NCI-H146 treated with DMSO at 0.1 percent for 48 hours (cell line): Measurements from ENCODE around the gene TSHZ3.

Experiments
- DNase-seq: peaks from one replicate; lab custom pipeline; 2025; ENCODE audit not compliant: unreplicated experiment; lab: John Stamatoyannopoulos, UW

The TSHZ3 gene

DNA sequence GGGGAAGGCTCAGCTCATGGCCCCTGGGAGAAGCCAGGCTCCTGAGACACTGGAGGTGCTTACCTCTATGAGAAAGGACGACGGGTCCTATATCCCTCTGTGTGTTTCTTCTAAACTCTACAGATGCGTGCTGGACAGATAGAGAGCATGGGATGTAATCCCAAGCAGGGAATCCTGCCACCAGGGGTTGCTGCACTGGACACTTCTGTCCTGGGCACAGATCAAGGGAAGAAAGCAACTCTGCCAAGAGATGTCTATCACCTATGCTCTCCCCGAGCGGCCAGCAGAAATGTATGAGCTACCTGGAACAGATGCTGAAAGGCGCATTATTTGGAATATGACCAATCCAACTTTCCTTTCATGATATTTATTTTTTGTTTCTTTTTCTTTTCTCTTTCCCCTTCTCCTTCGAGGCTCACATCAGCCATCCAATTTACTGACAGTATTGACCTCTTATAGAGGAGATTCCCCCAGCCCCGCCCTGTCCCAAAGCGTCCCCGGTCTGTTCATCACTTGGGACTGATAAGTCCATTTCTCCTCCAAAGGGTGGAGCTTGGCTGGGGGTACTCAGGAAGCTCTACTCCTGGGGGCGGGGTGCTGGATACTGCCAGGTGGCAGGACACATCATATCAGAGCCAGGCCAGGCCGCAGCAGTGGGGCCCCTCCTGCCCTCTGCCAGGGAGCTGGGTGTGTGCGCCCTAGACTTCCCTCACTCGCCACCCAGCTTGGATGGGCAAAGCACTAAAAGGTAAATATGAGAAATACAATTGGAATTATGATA, 34.2 kb downstream of the TSHZ3 start:
- no peak for DNase-seq

DNA sequence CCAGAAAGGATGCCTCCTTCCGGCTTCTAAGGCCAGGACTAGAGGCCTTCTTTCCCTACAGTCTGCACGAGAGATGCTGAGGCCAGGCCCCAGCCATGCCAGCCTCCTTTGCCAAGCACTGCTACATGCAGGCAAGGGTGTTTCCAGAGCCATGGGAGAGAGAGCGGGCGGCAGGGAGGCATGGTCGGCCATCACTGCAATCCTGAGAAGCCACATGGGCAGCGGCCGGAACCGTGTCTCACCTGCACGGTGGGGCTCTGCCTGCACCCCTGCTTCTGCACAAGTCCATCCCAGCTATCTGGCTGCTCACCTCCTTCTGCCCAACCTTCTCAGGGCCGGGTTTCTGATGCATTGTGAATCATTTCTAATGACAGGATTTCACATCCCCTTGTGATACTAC, 35.1 kb downstream of the TSHZ3 start:
- no peak for DNase-seq

DNA sequence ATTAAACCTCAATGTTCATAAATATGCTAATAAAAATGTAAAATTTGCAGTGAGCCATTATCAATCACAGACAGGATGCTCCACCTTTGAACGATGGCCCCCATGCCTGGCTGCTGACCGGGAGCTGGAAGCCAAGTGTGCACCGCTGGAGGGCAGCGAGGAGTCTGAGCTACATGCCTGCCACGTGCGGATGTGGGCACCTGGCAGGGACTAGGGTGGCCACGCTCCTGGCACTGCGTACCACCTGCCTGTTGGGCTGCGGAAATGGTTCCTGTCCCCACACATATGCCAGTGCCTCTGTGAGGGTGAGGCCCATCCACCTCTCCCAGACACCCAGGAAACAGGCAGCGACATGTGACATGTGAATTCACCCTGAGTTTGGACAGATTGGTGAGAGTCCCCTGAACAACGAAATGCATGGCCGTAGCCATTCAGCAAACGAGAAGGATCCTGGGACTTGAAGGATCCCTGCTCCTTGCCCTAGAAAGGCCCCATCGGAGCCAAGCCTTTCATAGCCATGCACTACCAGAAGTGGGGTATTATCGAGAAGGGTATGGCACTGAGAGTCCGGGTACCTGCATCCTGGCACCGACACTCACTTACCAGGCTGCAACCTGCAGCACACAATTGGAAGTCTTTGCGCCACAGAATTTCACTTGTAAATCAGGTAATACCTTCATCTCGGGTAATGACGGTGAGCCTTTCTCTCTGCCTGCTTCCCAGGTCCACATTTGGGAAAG, 35.8 kb downstream of the TSHZ3 start:
- no peak for DNase-seq

DNA sequence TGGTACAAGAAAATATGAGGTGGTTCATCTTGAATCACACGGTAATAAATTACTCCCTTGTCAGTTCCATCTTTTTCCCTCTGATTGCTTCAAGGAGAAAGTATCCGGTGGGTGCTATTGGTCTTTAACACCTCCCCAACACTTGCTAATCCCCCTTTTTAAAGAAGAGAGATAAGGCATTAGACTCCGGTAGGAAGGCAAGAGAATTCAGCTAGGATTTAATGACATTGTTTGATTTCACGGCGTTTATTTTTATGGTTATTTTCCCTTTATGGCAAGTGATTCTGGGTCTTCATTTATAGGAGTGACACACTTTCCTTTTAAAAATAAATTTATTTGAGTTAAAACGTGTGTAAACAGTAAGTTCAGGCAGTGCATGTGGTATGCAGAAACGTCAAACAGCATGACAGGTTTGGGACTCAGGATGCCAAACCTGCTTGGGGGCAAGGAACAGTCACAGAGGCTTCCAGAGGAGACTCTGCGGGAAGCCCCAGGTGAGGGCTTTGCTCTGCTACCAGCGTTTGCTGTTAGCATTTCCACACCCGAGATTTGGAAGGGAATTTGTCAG, 36.5 kb downstream of the TSHZ3 start:
- no peak for DNase-seq

DNA sequence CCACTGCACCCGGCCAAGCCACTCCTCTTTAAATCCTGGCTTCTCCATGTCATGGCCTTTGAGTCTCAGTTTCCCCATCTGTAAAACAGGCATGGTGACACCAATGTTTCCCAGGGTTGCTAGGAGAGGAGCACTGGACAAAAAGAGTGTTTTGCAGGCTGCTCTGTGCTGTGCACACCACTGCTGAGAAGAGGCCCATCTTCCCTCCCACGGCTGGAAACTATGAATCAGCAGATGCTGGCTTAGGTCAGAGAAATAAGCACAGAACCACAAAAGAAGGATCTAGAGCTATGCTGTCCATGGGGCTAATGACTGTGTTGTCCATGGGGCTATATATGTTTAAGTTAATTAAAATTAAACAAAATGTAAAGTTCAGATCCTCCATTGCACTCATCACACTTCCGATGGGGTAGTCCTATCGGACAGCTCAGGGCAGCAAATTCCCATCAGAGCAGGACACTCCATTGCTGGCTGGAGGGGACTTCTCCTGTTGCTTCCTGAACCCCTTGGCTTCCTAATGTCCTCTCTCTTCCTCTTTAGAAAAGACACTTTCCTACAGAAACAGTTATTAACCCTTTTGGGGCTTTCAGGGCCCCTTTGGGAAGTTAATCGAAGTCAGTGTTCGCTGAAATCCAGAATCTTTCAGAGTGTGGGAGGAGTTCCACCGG, 37.1 kb downstream of the TSHZ3 start:
- DNase-seq: no peak

DNA sequence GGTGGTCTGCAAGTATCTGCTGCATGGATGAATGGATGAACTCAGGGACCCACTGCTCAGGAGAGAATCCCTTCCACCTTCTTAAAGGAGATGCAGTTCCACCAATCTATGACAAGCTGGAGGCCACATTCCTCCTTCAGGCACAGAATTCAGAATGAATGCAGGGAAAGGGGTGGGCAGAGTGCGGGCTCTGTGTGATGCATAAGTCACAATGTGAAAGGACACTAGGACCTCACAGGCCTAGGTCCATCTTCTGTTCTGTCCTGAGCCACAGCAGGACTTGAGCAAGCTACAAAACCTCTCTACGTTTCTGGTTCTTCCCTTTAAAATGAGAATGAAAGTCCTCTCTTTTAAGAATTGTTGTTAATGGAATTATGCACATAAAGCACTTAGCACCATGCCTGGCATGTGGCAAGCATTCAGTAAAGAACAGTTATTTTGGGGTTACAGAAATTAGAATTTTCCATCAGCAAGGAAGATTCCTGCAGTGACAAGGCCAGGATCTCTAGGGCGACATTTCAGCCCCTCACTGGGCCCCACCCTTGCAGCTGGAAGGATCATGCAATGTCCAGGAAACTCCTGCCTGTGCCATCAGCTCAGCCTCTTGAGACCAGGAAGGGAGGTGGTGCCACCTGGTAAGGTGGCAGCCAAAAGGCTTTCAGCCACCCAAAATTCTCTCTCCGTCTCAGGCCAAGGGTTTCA, 38.7 kb downstream of the TSHZ3 start:
- no peak for DNase-seq

DNA sequence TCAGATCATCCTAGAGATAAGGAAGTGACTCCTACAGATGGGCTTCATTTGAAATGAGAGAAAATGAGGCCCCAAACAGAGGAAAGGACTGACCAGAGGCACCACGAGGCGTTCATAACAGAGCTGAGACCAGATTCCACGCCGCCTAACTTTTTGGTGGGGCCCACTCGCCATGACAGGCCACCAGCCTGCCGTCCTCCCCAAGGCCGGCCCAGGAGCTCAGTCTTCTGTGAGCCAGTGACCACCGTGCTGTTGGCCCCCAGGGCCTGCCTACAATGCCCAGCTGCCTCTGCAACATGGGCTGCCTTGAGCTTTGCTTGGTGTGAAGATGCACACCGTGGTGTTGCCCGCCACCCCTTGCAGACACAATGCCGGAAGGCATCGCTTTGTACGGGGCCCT, 40.5 kb downstream of the TSHZ3 start:
- DNase-seq: no peak

DNA sequence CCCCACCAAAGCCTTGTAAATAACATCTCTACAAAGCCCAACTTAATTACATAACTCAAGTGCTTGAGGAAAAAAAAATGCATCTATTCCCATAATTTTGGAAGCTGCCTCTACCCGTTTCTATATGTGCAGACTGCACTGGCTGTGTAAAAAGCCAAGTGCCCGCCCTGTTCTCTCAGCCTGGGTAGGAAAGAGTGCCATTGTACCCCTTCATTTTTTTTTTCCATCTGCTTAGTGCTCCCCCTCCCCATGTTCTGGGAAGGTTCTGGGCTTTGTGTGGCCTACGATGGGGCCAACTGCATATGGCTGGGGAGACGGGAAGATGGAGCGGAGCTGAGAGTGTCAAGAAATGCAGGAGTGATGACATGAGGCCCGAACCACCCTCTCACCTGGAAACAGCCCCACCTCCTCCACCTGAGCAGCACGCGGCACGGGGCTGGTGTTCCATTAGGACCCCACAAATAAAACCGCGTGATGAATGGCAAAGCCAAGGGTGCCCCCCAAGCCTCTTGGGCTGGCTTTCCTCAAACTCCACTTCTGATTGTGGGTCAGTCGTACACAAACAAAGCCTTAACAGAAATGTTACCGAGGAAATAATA, 42.1 kb downstream of the TSHZ3 start:
- no peak for DNase-seq

DNA sequence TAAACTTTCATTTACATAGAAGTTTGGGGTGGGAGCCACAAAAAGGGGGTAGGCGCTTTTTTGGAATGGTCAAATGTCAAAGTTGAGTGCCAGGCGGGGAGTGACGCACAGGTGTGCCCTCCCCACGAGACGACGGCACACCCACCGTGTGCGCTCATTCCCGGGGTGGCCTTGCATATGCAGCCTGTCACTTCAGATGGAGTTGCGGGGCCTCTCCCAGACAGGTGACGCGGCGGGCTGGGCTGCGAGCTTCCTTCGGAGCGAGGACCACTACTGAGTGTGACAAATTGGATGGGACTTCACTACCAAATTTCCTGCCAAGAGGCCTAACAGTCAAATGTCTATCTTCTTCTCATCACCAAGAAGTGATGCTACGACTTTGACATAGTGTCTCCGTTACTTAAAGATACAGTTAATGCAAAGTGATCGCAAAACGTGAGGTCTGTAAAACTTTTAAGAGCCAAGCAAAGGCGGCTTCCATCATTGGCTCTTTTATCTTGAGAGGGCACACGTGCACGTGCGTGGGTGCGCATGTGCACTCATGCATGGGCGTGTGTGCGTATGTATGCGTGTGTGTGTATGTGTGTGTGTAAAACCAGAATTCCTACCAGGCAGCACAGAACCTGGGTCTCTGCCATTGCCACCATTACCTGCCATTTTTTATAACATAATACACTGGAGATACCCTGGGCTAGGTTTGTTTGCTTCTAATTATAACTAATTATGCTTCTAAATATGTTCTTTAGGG, 43.1 kb downstream of the TSHZ3 start:
- no peak for DNase-seq

DNA sequence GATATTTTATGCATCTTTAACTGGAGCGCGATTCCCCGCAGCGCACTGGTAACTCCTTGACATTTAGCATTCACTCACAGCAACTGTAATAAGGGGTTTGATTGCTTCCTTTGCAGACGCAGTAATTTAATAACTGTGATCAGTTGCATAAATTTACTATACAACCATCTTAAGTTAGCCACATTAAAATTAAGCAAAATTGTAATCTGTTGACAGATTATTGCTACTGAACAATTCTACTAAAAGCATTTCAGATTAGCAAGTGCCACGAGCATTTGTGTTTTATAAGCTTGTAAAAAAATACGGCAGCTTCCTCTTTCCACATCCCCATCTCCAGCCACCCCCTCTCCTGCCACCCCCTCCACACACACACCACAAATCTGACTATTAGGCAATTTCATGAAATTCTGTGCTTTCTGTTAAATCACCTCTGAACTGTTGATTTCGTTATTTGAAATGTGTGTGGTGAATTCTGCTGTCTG, 44.4 kb downstream of the TSHZ3 start:
- DNase-seq: no peak

DNA sequence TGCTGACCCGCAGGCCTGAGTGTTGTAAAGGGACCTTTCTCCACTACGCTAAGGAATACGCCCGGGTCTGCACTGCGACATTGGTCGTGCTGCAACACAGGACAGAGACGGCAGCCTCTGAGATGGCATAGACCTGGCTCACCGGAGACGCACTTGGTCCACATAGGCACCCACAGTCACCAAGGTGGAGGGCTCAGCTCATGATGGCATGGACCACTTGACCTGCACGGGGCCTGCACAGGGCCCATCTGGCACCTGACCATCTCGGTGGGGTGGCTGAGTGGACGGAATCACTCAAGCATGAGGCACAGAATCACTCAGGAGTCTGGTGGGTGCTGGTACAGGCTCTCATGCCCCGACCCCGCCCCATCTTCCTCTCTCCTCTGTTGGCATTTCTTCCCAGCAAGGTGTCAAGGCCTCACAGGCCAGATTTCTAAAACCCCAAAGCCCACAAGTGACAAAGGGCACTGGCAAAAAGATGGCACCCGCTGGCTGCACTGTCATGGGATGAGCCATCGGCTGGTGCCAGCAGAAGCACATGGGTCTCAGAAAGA, 45.9 kb downstream of the TSHZ3 start:
- DNase-seq: no peak

DNA sequence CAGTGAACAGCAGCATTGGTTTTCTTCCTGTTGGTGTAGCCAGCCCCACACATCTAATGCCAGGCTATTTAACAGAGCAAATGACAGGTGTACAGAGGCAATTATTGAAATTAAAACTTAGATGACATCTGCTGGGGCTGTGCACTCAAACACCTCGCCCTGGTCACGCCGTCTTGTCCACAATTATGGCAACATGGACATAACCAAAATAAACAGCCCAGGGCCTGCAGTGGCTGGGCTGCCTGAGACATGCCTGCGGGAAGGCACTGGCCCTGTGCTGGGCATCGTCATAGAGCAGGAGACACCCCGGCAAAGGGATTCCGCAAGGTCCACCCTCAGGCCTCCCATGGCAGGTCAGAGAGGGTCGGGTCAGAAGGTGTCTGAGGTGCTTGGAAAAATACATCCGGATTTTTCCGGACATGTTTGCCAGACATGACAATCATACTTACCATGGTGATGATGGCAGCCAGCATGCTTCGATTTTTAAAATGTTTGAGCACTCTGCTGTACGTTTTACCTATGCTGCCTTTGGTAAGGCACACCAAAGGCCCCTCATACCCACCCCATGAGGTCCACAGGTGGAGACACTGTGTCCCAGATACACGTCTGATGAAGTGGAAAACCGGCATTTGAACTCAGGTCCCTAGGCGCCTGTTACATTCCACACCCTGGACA, 47.8 kb downstream of the TSHZ3 start:
- DNase-seq: no peak

DNA sequence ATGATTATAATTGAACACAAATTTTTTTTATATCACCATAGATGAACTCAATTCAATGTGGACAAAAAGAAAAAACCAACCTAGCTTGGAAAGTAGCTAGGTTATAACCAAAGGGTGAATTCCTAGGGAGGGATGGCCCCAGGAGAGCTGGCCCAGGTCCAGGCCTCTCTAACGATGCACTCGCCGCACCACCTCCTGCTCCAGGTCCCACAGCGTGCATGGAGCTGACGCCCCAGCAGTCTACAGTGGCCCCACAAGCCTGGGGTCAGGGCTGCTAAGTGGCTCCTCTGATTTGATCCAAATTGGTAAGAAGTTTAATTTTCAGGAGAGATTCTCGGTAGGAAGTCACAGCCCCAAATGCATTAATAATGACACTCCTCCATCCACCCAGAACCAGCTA, 48.8 kb downstream of the TSHZ3 start:
- no peak for DNase-seq

DNA sequence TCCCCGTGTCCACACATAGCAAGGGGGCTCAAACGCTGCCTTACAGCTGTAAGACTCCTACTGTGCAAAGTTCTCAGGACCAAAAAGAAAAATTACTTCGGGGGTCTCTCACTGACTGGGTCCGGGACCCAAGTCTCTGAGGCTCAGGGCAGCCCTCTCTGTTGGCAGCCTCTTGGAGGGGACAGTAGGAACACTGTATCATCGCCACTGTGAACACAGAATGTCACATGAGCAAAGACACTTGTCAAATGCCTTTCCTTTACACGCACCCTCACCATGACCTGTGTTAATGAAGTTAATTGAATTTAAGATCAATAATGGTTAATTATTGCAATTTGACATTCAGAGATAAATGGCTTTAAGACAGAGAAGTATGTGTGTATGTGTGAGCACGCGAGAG, 49.6 kb downstream of the TSHZ3 start:
- no peak for DNase-seq

DNA sequence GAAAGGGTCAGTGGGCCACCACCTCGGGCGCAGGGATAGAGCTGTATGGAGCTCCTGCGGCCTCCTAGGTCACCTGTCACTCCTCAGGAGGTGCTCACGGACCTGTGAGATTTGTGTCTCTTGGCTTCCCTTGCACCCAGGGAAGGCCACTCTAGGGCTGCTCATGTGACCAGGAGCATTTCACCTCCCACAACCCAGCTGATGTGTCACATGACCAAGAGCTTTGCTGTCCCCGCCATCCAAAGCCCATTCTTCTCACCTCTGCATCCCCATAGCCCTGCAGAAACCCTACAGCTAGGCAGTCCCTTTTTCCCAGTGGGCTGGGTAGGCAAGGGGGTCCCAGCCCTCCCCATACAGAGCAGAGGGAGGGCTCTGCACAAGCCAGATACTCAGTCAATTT, 51.2 kb downstream of the TSHZ3 start:
- no peak for DNase-seq

DNA sequence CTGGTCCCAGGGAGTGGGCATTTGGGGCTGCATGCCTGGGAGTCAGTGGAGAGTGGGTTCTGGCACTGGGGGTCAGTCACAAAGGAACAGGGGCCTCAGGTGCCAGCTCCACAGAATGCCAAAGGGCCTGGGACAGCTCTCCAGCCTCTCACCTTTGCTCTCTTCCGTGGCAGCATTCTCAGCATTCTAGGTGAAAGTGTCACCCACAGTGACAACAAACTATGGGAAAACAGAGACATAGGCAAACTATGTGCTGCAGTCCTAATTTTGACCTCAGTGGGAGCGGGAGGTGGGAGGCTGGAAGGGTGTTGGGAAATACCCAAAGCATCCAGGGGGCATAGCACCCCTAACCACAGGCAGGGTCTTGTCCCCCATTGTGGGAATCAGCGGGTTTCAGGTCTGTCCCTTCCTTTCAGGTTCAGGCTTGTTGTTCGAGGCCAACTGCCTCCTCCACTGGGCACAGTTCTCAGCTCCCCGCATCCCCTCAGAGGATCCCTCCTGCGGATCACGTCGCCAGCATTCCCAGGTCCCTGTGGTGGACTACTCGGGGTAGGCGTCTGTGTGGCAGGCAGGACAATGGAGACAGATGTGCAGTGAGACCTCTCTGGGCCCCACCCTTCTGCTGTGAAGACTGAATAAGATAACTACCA, 52.4 kb downstream of the TSHZ3 start:
- DNase-seq: no peak

DNA sequence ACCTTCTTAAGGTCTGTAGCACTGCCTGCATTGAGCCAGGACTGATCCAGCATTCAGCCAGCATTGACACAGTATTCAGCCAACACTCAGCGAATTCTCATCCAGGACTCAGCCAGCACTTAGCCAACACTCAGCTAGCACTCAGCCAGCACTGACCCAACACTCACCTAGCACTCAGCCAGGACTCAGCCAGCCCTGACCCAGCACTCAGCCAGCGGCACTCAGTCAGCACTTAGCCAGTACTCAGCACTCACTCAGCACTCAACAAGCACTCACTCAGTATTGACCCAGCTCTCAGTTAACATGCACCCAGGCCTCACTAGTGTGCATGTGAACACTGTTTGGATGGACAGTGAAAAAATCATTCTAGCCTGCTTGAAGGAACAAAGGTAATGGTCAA, 55.0 kb downstream of the TSHZ3 start:
- no peak for DNase-seq

DNA sequence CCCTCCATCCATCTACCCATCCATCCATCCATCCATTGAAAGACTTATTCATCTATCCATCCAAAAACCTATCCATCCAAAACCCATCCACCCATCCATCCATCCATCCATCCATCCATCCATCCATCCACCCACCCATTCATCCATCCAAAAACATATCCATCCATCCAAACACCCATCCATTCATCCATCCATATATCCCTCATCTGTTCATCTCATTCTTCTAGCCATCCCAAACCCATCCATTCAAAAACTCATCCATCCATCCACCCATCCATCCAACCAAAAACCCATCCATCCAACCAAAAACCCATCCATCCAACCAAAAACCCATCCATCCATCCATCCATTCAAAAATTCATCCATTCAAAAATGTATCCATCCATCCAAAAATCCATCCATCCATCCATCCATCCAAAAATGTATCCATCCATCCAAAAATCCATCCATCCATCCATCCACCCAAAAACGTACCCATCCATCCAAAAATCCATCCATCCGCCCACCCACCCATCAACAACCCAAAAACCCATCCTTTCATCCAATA, 56.5 kb downstream of the TSHZ3 start:
- no peak for DNase-seq
